PFSK-1 (cell line): Measurements from ENCODE around the gene OR2J2.
"Not testable (repeated sequence)": the region's sequence is repeated elsewhere in the genome, so short reads cannot be mapped to it uniquely, and the experiment has no call there.

Source experiments
- FOXP2 ChIP-seq: optimal IDR thresholded peaks from 2 replicates; pipeline ENCODE3; 2011; ENCODE audit warnings: borderline replicate concordance, control low read depth, inconsistent platforms; ENCODE audit not compliant: insufficient read depth; ENCODE audit errors: extremely low read length, extremely low read depth
- POLR2AphosphoS5 ChIP-seq: IDR thresholded peaks from 2 replicates; pipeline ENCODE4 v1.6.1; 2012; ENCODE audit warnings: low read depth, mild to moderate bottlenecking, control low read depth, low read length, moderate library complexity
- REST ChIP-seq, 2 experiments: IDR thresholded peaks; 2 replicates each; pipeline versions ENCODE4 v1.6.1 to v1.8.0; 2011 to 2012; ENCODE audit warnings: low read depth in 2 of 2, low read length in 2 of 2, control low read depth in 1 of 2, inconsistent platforms in 1 of 2, mild to moderate bottlenecking in 1 of 2, moderate library complexity in 1 of 2; ENCODE audit not compliant: insufficient read depth in 1 of 2
- SIN3A ChIP-seq: IDR thresholded peaks from 2 replicates; pipeline ENCODE4 v1.6.1; 2012; ENCODE audit warnings: mild to moderate bottlenecking, low read length, moderate library complexity, borderline replicate concordance; ENCODE audit not compliant: insufficient read depth
- TAF1 ChIP-seq: IDR thresholded peaks from 2 replicates; pipeline ENCODE4 v1.6.1; 2012; ENCODE audit warnings: low read length, control low read depth, borderline replicate concordance; ENCODE audit not compliant: insufficient read depth

GRCh38 chr6:29170607-29171006 is at the start of gene OR2J2:
- TF ChIP-seq POLR2AphosphoS5; SIN3A; TAF1; REST (IDR thresholded peaks at IDR 0.05; ENCODE audit: insufficient read depth in 1 of 2, low read depth in 2 of 2, low read length in 2 of 2); FOXP2: not testable (repeated sequence)
